Glomerular visceral epithelial cell (primary cell): ENCODE results near the gene CPEB4.

Source experiments
- DNase-seq: peaks from one replicate; pipeline ENCODE4 v3.0.0-alpha.2; 2016; ENCODE audit errors: extremely low spot score

Gene CPEB4

GRCh38 chr5:173913686-173914321 lies 25.7 kb downstream of the CPEB4 start:
- DNase-seq = no peak

GRCh38 chr5:173915310-173916014 lies 27.3 kb downstream of the CPEB4 start:
- DNase-seq = no peak

- DNase-seq = no peak
Observed at GRCh38 chr5:173916233-173916632, 28.1 kb downstream of the CPEB4 start.

- DNase-seq = peak; percentile 85
Observed at GRCh38 chr5:173917788-173918786, 29.9 kb downstream of the CPEB4 start.

GRCh38 chr5:173919443-173919842 lies 31.3 kb downstream of the CPEB4 start:
- no peak for DNase-seq

GRCh38 chr5:173920024-173920753 lies 32.0 kb downstream of the CPEB4 start:
- DNase-seq = peak; percentile 26

- DNase-seq = no peak
Observed at GRCh38 chr5:173920866-173921555, 32.9 kb downstream of the CPEB4 start.

- no peak for DNase-seq
Observed at GRCh38 chr5:173922527-173922926, 34.4 kb downstream of the CPEB4 start.

GRCh38 chr5:173923218-173924095 lies 35.3 kb downstream of the CPEB4 start:
- no peak for DNase-seq

- no peak for DNase-seq
Observed at GRCh38 chr5:173924899-173925298, 36.8 kb downstream of the CPEB4 start.

- DNase-seq = peak; percentile 19
Observed at GRCh38 chr5:173925449-173926071, 37.4 kb downstream of the CPEB4 start.

GRCh38 chr5:173926359-173926758 lies 38.2 kb downstream of the CPEB4 start:
- DNase-seq = no peak

- DNase-seq = no peak
Observed at GRCh38 chr5:173928871-173929574, 40.9 kb downstream of the CPEB4 start.

- no peak for DNase-seq
Observed at GRCh38 chr5:173932695-173933139, 44.6 kb downstream of the CPEB4 start.

GRCh38 chr5:173933901-173934300 lies 45.8 kb downstream of the CPEB4 start:
- no peak for DNase-seq

GRCh38 chr5:173935396-173935795 lies 47.2 kb downstream of the CPEB4 start:
- DNase-seq = no peak

GRCh38 chr5:173940269-173940668 lies 52.1 kb downstream of the CPEB4 start:
- no peak for DNase-seq

- no peak for DNase-seq
Observed at GRCh38 chr5:173941102-173941501, 53.0 kb downstream of the CPEB4 start.
